MCF 10A (cell line): ENCODE measurements around the gene JAK3. TPM values are rescaled to one million over a fixed set of nuclear protein-coding genes. Genes with fewer than 3 reads are reported as not detected.

Experiments used
- BruUV-seq: library from RNA; stranded (reverse); fragments of 400-500 nt; replicated peaks from 2 replicates; lab custom pipeline; 2021; lab: Mats Ljungman, UMichigan
- CTCF ChIA-PET: fragments of 300-600 bp; sonication (Branson Sonifier 250); formaldehyde crosslinking; extraction: SDS; loops from one replicate; lab custom pipeline; 2021; ENCODE audit warnings: antibody characterized with exemption, inconsistent platforms; lab: Yijun Ruan, JAX
- POLR2A ChIA-PET: fragments of 300-600, 350-650 bp; sonication (Branson Sonifier 250); formaldehyde crosslinking; extraction: SDS; loops from one replicate; lab custom pipeline; 2020; ENCODE audit warnings: antibody characterized with exemption, inconsistent platforms; lab: Yijun Ruan, JAX
- DNase-seq: peaks from one replicate; pipeline ENCODE4 v3.0.0-alpha.2; 2018; ENCODE audit not compliant: unreplicated experiment
- H3K27ac Mint-ChIP-seq: one replicate; pipeline ENCODE4 v1.8.0; 2022; ENCODE audit warnings: mild to moderate bottlenecking, low read depth, mixed read lengths; ENCODE audit not compliant: unreplicated experiment
- H3K27me3 Mint-ChIP-seq: one replicate; pipeline ENCODE4 v1.8.0; 2022; ENCODE audit warnings: mixed read lengths; ENCODE audit not compliant: insufficient read depth, unreplicated experiment
- H3K36me3 Mint-ChIP-seq: one replicate; pipeline ENCODE4 v1.8.0; 2022; ENCODE audit warnings: mild to moderate bottlenecking, moderate library complexity, mixed read lengths; ENCODE audit not compliant: insufficient read depth, unreplicated experiment
- H3K4me1 Mint-ChIP-seq: one replicate; pipeline ENCODE4 v1.8.0; 2022; ENCODE audit warnings: mixed read lengths; ENCODE audit not compliant: insufficient read depth, unreplicated experiment
- H3K4me3 Mint-ChIP-seq: one replicate; pipeline ENCODE4 v1.8.0; 2022; ENCODE audit warnings: mild to moderate bottlenecking, moderate library complexity, mixed read lengths; ENCODE audit not compliant: unreplicated experiment
- H3K9me3 Mint-ChIP-seq: one replicate; pipeline ENCODE4 v1.8.0; 2022; ENCODE audit warnings: mixed read lengths; ENCODE audit not compliant: unreplicated experiment
- intact Hi-C: fragments of 100-400 bp; cut with micrococcal nuclease; formaldehyde crosslinking; loops from 2 replicates; pipeline ENCODE4 v1.14.1; 2022
- total RNA-seq: library from RNA; stranded (reverse); gene quantifications from 2 replicates; pipeline ENCODE4 v1.2.3, GENCODE V29; 2022
- TF ChIP-seq, protein P1 (sequence below): fragments of 200-600 bp; IDR thresholded peaks from one replicate; pipeline ENCODE4 v1.8.0; 2022; ENCODE audit warnings: antibody characterized with exemption, mild to moderate bottlenecking; ENCODE audit not compliant: unreplicated experiment

JAK3 gene
- total RNA-seq, 1 experiment from 2014 or later: not detected

DNA sequence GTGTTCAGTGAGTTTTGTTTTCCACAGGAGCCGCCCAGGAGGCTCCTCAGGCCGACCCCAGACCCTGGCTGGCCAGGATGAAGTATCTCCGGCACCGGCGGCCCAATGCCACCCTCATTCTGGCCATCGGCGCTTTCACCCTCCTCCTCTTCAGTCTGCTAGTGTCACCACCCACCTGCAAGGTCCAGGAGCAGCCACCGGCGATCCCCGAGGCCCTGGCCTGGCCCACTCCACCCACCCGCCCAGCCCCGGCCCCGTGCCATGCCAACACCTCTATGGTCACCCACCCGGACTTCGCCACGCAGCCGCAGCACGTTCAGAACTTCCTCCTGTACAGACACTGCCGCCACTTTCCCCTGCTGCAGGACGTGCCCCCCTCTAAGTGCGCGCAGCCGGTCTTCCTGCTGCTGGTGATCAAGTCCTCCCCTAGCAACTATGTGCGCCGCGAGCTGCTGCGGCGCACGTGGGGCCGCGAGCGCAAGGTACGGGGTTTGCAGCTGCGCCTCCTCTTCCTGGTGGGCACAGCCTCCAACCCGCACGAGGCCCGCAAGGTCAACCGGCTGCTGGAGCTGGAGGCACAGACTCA lies 40.0 kb downstream of the JAK3 start:
- ChIA-PET CTCF (interaction anchor here (0.6 to 1.1 kb wide), 3 partner anchors 9 to 446 kb away, joined by 3 to 5 read pairs (median 3); no protein-coding TSS in a partner anchor), POLR2A (no interaction called here)
- Mint-ChIP-seq H3K4me3 (no peak overlapping the region), H3K9me3 (no peaks in the 10 kb centered on the region), H3K4me1 (no peaks in the 10 kb centered on the region), H3K27me3 (no peaks in the 10 kb centered on the region), H3K36me3 (no peaks in the 10 kb centered on the region), H3K27ac (no peak overlapping the region)
- no TSS peak for BruUV-seq
- DNase-seq: no peak
- TF ChIP-seq, protein P1, sequence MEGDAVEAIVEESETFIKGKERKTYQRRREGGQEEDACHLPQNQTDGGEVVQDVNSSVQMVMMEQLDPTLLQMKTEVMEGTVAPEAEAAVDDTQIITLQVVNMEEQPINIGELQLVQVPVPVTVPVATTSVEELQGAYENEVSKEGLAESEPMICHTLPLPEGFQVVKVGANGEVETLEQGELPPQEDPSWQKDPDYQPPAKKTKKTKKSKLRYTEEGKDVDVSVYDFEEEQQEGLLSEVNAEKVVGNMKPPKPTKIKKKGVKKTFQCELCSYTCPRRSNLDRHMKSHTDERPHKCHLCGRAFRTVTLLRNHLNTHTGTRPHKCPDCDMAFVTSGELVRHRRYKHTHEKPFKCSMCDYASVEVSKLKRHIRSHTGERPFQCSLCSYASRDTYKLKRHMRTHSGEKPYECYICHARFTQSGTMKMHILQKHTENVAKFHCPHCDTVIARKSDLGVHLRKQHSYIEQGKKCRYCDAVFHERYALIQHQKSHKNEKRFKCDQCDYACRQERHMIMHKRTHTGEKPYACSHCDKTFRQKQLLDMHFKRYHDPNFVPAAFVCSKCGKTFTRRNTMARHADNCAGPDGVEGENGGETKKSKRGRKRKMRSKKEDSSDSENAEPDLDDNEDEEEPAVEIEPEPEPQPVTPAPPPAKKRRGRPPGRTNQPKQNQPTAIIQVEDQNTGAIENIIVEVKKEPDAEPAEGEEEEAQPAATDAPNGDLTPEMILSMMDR: no peak
- intact Hi-C loops: no loop called here

DNA sequence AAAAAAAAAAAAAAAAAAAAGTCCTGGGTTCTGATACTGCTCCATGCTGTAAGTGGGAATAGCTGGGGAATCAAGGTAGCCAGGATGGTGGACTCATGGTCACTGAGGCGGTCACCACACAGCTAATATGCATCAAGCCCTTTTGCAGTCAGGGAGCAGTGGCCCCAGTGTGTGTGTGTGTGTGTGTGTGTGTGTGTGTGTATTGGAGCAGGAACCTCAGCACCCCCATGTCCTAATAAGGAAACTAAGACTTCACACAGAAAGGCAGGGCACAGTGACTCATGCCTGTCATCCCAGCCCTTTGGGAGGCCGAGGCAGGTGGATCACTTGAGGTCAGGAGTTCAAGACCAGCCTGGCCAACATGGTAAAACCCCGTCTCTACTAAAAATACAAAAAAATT lies 40.8 kb downstream of the JAK3 start:
- no TSS peak for BruUV-seq
- DNase-seq: no peak
- ChIA-PET CTCF (no interaction called here), POLR2A (no interaction called here)
- Mint-ChIP-seq H3K27me3 (no peaks in the 10 kb centered on the region), H3K4me1 (no peaks in the 10 kb centered on the region), H3K4me3 (no peak overlapping the region), H3K9me3 (no peaks in the 10 kb centered on the region), H3K36me3 (no peaks in the 10 kb centered on the region), H3K27ac (no peak overlapping the region)
- TF ChIP-seq, protein P1: no peak
- intact Hi-C loops: no loop called here

DNA sequence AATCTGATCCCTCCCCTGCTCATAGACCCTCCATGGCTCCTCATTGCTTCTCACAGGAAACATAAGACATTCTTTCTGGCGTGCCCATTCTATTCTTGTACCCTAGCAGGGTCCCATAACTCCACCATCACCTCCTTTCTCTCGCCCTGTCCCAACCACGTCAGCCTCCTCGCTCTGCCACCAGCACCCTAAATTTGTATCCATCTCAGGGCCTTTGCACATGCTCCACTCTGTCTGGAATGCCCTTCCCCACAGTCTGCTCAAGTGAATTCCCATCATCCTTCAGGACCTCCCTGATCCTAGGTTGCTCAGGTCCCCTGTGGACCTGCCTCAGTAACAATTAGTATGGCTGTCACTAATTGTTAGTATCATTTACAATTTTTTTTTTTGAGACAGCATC lies 42.4 kb downstream of the JAK3 start:
- H3K4me3 Mint-ChIP-seq: no peak overlapping the region
- H3K27ac Mint-ChIP-seq: no peak overlapping the region
- TF ChIP-seq, protein P1: no peak
- intact Hi-C loops: no loop called here
- DNase-seq: no peak
- H3K9me3 Mint-ChIP-seq: no peaks in the 10 kb centered on the region
- no TSS peak for BruUV-seq
- POLR2A ChIA-PET: no interaction called here
- H3K4me1 Mint-ChIP-seq: no peaks in the 10 kb centered on the region
- H3K27me3 Mint-ChIP-seq: no peaks in the 10 kb centered on the region
- CTCF ChIA-PET: interaction anchor here (0.6 kb wide), 1 partner anchor 77 kb away, joined by 3 read pairs; no protein-coding TSS in a partner anchor
- no peaks in the 10 kb centered on the region for H3K36me3 Mint-ChIP-seq

DNA sequence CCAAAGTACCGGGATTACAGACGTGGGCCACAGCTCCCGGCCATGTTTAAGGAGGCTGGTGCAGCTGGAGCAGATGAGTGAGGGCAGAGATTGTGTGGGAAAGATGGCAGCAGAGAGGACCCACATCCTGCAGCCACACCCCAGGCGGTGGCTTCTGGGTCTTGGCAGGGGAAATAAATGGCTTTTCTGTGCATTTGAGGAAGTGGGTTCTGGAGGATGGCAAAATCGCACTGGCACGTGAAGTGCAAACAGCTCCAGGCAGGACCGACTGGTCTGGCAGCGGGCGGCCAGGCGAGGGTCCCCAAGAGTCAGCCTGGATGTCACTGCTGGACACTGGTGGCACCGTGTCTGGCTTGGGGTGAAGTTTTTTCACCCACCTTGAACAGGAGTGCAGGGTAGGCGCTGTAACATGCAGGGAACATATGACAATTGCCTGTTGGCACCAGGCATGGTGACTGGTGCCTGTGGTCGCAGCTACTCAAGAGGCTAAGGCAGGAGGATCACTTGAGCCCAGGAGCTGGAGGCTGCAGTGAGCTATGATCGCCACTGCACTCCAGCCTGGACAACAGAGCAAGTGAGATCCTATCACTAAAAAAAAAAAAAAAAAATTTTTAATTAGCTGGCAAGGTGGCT lies 44.4 kb downstream of the JAK3 start:
- ChIA-PET POLR2A (interaction anchor here (0.6 kb wide), 1 partner anchor 695 kb away, joined by 3 read pairs; no protein-coding TSS in a partner anchor), CTCF (interaction anchor here (0.6 kb wide), 1 partner anchor 188 kb away, joined by 4 read pairs; no protein-coding TSS in a partner anchor)
- H3K9me3 Mint-ChIP-seq: no peaks in the 10 kb centered on the region
- no peak for DNase-seq
- H3K27ac Mint-ChIP-seq: no peak overlapping the region
- H3K4me3 Mint-ChIP-seq: no peak overlapping the region
- H3K4me1 Mint-ChIP-seq: no peaks in the 10 kb centered on the region
- BruUV-seq: no TSS peak
- intact Hi-C loops: no loop called here
- TF ChIP-seq, protein P1: no peak
- no peaks in the 10 kb centered on the region for H3K36me3 Mint-ChIP-seq
- no peaks in the 10 kb centered on the region for H3K27me3 Mint-ChIP-seq
